ENCODE results near the gene CLPSL1.

- TF ChIP-seq CTCF (IDR thresholded peaks at IDR 0.05) (no peak), POLR2A (IDR thresholded peaks at IDR 0.05) (no peak), EP300 (IDR thresholded peaks at IDR 0.05) (no peak)
Observed at GRCh38 chr6:35736982-35737412, 43.8 kb upstream of the CLPSL1 start, which contains the start of gene ARMC12.

Data from gastroesophageal sphincter (tissue), 3 donors.